ENCODE results near the gene HUNK. TPM values are rescaled to one million over a fixed set of nuclear protein-coding genes. Genes with fewer than 3 reads are reported as not detected.

The HUNK gene
- total and polyA plus RNA-seq, 2 of the 8 experiments (the other 6 are each of a cell fraction or from before 2014, with no cell fraction given): 1.9 to 10.2 TPM

DNA sequence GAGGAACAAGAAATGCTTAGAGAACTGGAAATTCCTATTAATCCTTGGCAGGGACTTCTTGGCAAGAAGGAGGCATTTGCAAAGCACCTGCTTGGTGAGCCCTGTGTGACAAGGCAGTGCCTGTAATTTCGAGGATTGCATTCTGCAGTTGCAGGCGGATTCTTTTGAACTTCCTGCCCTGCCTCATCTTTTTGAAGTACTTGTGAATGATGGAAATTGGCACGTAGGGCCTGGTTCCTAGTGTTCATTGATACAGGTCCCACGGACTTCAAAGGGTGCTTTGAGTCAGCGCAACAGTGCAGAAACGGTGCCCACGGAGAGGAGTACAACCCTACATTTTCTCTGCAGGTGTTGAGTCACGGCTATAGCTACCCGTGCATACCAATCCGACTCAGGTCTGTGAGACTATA is 6.4 kb downstream of the HUNK start (continued):
- no peak for TF ChIP-seq NANOG (IDR thresholded peaks at IDR 0.05; ENCODE audit: insufficient read depth, low read depth, low read length, poor library complexity, severe bottlenecking)
- TF ChIP-seq HDAC6 (IDR thresholded peaks at IDR 0.05; ENCODE audit: low read depth, low read length): no peak
- TF ChIP-seq POU5F1 (IDR thresholded peaks at IDR 0.05; ENCODE audit: low read depth, low read length): no peak
- TF ChIP-seq KDM5A (IDR thresholded peaks at IDR 0.05; ENCODE audit: low read length): no peak
- no peak for TF ChIP-seq BCL11A (IDR thresholded peaks at IDR 0.05; ENCODE audit: low read depth in 2 of 2, low read length in 2 of 2)
